Adrenal gland (tissue), 12 donors: ENCODE measurements around the gene ADGRD2. TPM values are rescaled to one million over a fixed set of nuclear protein-coding genes. Genes with fewer than 3 reads are reported as not detected.
A peak's percentile ranks its signal among the peaks of the same experiment; 100 is the strongest.

ENCODE experiments used
- DNase-seq, 7 donors: peaks; one replicate each; pipeline ENCODE4 v3.0.0-alpha.2; 2019 to 2020
- H3K27ac ChIP-seq, 5 donors: fragments of 200-600 bp; sonication (generic) in 4 of 5; 1 replicate in 3 of 5; 2 replicates in 2 of 5; pipeline versions ENCODE4 v1.5.1 to v1.8.0; 2016 to 2020; ENCODE audit warnings: mild to moderate bottlenecking in 1 of 5
- H3K27me3 ChIP-seq: fragments of 200-600 bp; 2 replicates; pipeline ENCODE4 v1.8.0; 2021
- H3K36me3 ChIP-seq, 2 donors: fragments of 200-600 bp; replicated peaks in 1 of 2; 1 replicate in 1 of 2; 2 replicates in 1 of 2; pipeline versions ENCODE4 v1.5.1 to v1.8.0; 2018 to 2022
- H3K4me1 ChIP-seq, 2 donors: fragments of 200-600 bp; replicated peaks in 1 of 2; 1 replicate in 1 of 2; 2 replicates in 1 of 2; pipeline versions ENCODE4 v1.5.1 to v1.8.0; 2018 to 2021
- H3K4me3 ChIP-seq, 4 donors: fragments of 200-600 bp; sonication (generic) in 3 of 4; one replicate each; pipeline ENCODE4 v1.5.1; 2016 to 2018
- H3K9me3 ChIP-seq, 3 donors: fragments of 200-600 bp; sonication (generic) in 1 of 3; replicated peaks in 1 of 3; 1 replicate in 2 of 3; 2 replicates in 1 of 3; pipeline versions ENCODE4 v1.5.1 to v1.8.0; 2016 to 2021
- CTCF ChIP-seq, 6 experiments: fragments of 450-650 bp in 4 of 6; fragments of 200-600 bp in 2 of 6; sonication (generic) in 1 of 6; IDR thresholded peaks; 1 replicate in 5 of 6; 2 replicates in 1 of 6; pipeline versions ENCODE4 v1.5.1 to v1.8.0; 2016 to 2021; ENCODE audit warnings: antibody characterized with exemption in 6 of 6, mild to moderate bottlenecking in 2 of 6, moderate library complexity in 1 of 6
- POLR2A ChIP-seq, 2 donors: fragments of 450-650 bp; IDR thresholded peaks; one replicate each; pipeline ENCODE4 v1.6.1; 2017; ENCODE audit warnings: antibody characterized with exemption in 2 of 2, mild to moderate bottlenecking in 2 of 2, moderate library complexity in 1 of 2
- WGBS, 4 donors: extraction: QIAGEN DNeasy Blood & Tissue Kit in 2 of 4; methylation state at CpG; one replicate each; pipeline versions ENCODE4 v1.1.5 to v1.1.7; 2013 to 2017; 5-methylcytosine and 5-hydroxymethylcytosine counted together
- intact Hi-C, 2 donors: fragments of 100-400 bp; cut with DNase I; formaldehyde crosslinking; loops; one replicate each; pipeline versions ENCODE4 v1.14.1 to v1.15.0; 2022 to 2023
- polyA plus RNA-seq, 3 donors: library from polyadenylated mRNA; stranded (reverse); fragments of 200-250 nt in 2 of 3; fragments of 350-450 nt in 1 of 3; fragmentation: Illumina TruSeq in 1 of 3; extraction: RNeasy Lipid Tissue Mini Kit (QIAGEN cat#74804) in 1 of 3; gene quantifications; one replicate each; pipeline ENCODE4 v1.2.3, GENCODE V29; 2013 to 2014
- total RNA-seq, 9 donors: library from RNA; depleted of rRNA in 4 of 9; stranded (reverse); fragments of >200 nt in 4 of 9; fragments of 120-200 nt in 1 of 9; fragmentation: NEBNext Ultra II Directional in 1 of 9; extraction: Animal tissue kit (Norgen Biotek cat#: 25700) in 1 of 9; gene quantifications; one replicate each; pipeline versions ENCODE4 v1.1.0 to v1.2.4, GENCODE V29; 2013 to 2023
- donor health status: healthy with polysubstance abuse.
- donor health status: Bipolar disorder and iron deficiency.
- donor health status: DM: yes; HTN: yes; CAD: no.
- donor health status: DM: no; HTN: no; CAD: no.
- donor health status: DM: no; HTN: no; CAD: no.
- donor health status: DM: yes; HTN: yes; CAD: no.

The ADGRD2 gene
- total and polyA plus RNA-seq, 12 donors: 0.16 to 4.4 (median 0.46) TPM; not detected in 4

- TF ChIP-seq CTCF (IDR thresholded peaks at IDR 0.05) (no peak), POLR2A (IDR thresholded peaks at IDR 0.05) (no peak)
- H3K27ac ChIP-seq: no peak overlapping the region
- WGBS, 4 donors: 66 to 89% (median 76%) methylated on average over 5 to 16 of the region's 16 CpGs
- no peak overlapping the region for H3K4me3 ChIP-seq
- peaks cover 7% of the 10 kb centered on the region for H3K27me3 ChIP-seq
- peak in 2 of 7 donors; percentile 13 to 35 for DNase-seq
- H3K36me3 ChIP-seq: no peaks in the 10 kb centered on the region
- H3K4me1 ChIP-seq: peaks cover 8 to 14% of the 10 kb centered on the region in 2 donors
- intact Hi-C loops: loop anchor here in 1 of 2 donors (5.0 kb wide), 1 partner anchor 57 kb away; no protein-coding TSS in a partner anchor
- H3K9me3 ChIP-seq: no peaks in the 10 kb centered on the region
Measured at GRCh38 chr9:124479371-124479770, 29.1 kb downstream of the ADGRD2 start.

- Histone ChIP-seq H3K4me1 (peaks cover 8 to 14% of the 10 kb centered on the region in 2 donors), H3K36me3 (no peaks in the 10 kb centered on the region), H3K4me3 (no peak overlapping the region), H3K27me3 (peaks cover 7% of the 10 kb centered on the region), H3K9me3 (no peaks in the 10 kb centered on the region), H3K27ac (peak overlapping the region in 1 of 5 donors; percentile 65)
- peak in 1 of 7 donors; percentile 10 for DNase-seq
- TF ChIP-seq POLR2A (IDR thresholded peaks at IDR 0.05) (no peak), CTCF (IDR thresholded peaks at IDR 0.05) (no peak)
- 53 to 71% (median 58%) methylated on average over 4 to 6 of the region's 6 CpGs for WGBS, 4 donors
- intact Hi-C loops: loop anchor here in 1 of 2 donors (5.0 kb wide), 1 partner anchor 58 kb away; no protein-coding TSS in a partner anchor
Measured at GRCh38 chr9:124479947-124480620, 29.8 kb downstream of the ADGRD2 start.

GRCh38 chr9:124480621-124480981, 30.4 kb downstream of the ADGRD2 start:
- peaks cover 7% of the 10 kb centered on the region for H3K27me3 ChIP-seq
- no peaks in the 10 kb centered on the region for H3K9me3 ChIP-seq
- H3K4me1 ChIP-seq: peaks cover 8 to 14% of the 10 kb centered on the region in 2 donors
- 11 to 19% (median 14%) methylated on average over 6 to 7 of the region's 7 CpGs; no CpG with 5 or more reads in 1 of the 4 donors for WGBS, 4 donors
- intact Hi-C loops: no loop called here
- H3K4me3 ChIP-seq: no peak overlapping the region
- H3K36me3 ChIP-seq: no peaks in the 10 kb centered on the region
- TF ChIP-seq CTCF (IDR thresholded peaks at IDR 0.05) (peak in 5 of 6 experiments; percentile 22 to 51 (median 42)), POLR2A (IDR thresholded peaks at IDR 0.05) (no peak)
- DNase-seq: peak in 4 of 7 donors; percentile 63 to 68 (median 66)
- H3K27ac ChIP-seq: peak overlapping the region in 4 of 5 donors; percentile 4 to 68 (median 56)

GRCh38 chr9:124481115-124481514, 30.9 kb downstream of the ADGRD2 start:
- no peak for TF ChIP-seq POLR2A (IDR thresholded peaks at IDR 0.05)
- no peak for TF ChIP-seq CTCF (IDR thresholded peaks at IDR 0.05)
- H3K27me3 ChIP-seq: peaks cover 7% of the 10 kb centered on the region
- WGBS, 4 donors: 23 to 31% (median 27%) methylated on average over 6 to 17 of the region's 17 CpGs

More at GRCh38 chr9:124481115-124481514, 30.9 kb downstream of the ADGRD2 start:
- H3K4me1 ChIP-seq: peaks cover 8 to 14% of the 10 kb centered on the region in 2 donors
- no peaks in the 10 kb centered on the region for H3K9me3 ChIP-seq
- no peaks in the 10 kb centered on the region for H3K36me3 ChIP-seq
- peak; percentile 67 to 86 (median 78) for DNase-seq
- intact Hi-C loops: no loop called here
- no peak overlapping the region for H3K4me3 ChIP-seq
- peak overlapping the region in 4 of 5 donors; percentile 4 to 68 (median 56) for H3K27ac ChIP-seq
